NCI-H510A treated with DMSO at 0.1 percent for 48 hours (cell line): Measurements from ENCODE around the gene NEUROG2.
"Not testable (repeated sequence)": the region's sequence is repeated elsewhere in the genome, so short reads cannot be mapped to it uniquely, and the experiment has no call there.

Source experiments
- DNase-seq: peaks from one replicate; lab custom pipeline; 2025; lab: John Stamatoyannopoulos, UW

Gene NEUROG2

DNA sequence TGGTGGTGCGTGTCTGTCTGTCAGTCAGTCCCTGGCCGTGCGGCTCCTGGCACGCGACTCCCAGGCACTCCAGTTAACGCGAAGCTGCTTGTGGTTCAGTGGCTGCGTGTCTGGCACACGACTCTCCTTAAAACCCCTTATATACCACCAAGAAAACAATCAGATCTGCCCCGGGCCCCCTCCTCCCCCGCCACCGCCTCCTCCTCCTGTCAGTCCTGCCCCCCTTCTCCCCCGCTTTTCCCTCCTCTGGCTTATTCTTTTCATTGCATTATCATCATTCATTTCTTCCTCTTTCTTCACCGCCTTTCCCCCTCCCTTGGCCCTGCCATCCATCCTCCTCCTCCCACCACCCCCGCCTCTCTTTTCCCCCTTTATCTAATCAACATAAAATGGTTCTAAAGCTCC lies at the start of gene NEUROG2:
NEUROG2 (minus strand) TSS at position 115 of the 405 bp plus-strand sequence. CDS start 705 bp downstream, outside the sequence.
- DNase-seq: no peak

DNA sequence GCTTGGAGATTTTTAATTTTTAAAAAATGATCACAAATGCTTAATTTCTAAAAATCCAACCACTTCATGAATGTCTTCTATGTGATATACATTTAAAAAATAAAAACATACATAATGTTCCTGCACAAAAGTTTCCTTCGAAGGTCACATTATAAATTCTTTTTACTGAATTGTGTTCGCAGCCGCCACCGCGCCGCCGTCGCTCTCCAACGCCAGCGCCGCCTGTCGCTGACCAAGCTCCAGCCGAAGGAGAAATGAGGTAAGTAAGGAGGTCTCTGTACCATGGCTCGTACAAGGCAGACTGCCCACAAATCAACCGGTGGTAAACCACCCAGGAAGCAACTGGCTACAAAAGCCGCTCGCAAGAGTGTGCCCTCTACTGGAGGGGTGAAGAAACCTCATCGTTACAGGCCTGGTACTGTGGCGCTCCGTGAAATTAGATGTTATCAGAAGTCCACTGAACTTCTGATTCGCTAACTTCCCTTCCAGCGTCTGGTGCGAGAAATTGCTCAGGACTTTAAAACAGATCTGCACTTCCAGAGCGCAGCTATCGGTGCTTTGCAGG lies 48.8 kb upstream of the NEUROG2 start:
- no peak for DNase-seq

DNA sequence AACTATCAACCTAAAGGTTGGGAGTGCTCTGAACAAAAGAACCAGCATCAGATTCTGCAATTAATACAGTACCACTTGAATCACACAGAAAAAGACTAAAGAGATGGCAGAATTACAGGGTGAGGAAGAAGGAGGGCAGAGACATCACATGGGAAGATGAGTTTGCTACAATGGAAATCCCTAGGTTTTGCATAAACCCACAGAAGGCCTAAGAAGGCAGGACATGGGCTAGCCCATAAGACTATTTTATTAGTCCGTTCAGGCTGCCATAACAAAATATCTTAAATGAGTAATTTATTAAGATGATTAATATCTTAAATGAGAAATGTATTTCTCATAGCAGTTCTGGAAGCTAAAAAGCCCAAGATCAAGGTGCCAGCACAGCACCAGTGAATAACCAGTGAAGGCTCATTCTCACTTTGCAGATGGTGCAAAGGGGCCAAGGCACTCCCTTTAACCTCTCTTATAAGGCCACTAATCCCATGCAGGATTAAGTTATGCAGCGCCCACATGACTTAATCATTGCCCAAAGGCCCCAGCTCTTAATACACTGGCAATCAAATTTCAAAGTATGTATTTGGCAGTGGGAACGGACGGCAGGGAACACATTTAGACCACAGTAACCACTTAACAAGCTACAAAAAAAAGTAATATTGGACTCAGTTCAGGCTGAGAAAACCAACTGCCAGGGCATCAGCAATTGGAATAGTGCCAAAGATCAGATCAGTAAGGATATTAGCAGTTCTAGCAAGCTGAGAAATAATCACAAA lies 47.6 kb upstream of the NEUROG2 start:
- no peak for DNase-seq

DNA sequence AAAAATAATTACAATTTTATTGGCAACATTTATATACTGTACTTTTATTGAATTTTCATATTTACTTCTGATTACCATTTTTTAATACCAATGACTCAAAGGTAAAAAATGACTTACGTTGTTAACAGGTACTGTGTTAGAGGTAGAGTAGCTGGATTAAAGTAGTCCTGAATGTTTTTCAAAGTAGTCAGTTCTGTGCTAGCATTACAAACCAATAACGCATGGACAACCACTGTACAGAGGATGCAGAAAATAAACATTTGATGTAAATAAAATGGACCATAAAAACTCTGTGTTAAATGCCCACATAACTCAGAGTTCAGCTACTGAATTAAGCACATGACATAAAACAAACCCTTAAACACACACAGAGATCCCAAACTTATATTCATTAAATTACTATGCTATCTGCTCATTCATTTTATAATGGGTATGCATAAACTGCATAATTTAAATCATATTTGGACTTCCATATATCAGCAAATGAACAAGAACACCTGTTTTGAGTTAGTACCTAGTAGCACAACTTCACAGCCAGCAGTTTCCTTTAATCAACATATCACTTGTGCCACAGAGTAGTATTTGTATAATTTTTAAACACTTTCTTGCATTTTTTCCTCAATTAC lies 46.4 kb upstream of the NEUROG2 start:
- no peak for DNase-seq

DNA sequence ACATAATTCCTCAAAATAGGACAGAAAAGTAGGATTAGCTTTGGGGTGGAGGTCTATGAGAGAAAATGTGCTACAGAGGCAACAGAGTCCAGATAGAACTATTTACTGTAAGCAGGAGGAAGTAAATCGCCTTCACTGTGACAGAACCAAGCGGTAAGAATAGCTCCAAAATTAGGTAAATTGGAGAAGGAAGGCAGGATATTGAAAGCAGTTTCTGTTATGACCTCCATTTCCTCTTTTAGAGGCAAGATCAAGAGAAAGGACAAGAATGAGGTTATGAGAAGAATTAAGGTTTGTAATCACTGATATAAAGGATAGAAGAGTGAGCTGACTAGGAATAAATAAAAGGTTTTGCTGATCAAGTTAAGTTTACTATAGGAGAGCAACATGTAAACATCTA lies 44.1 kb upstream of the NEUROG2 start:
- no peak for DNase-seq

DNA sequence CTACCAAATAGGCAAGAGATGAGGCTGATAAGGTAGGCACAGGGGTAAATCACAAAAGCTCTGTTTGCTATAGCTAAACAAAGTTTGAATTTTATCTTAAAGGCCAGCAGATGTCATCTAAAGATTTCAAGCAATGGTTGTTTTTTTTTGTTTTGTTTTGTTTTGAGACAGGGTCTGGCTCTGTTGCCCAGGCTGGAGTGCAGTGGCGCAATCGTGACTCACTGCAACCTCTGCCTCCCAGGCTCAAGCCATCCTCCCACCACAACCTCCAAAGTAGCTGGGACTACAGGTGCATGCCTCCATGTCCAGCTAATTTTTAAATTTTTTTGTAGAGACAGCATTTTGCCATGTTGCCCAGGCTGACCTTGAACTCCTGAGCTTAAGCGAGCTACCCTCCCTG lies 43.1 kb upstream of the NEUROG2 start:
- DNase-seq: no peak

DNA sequence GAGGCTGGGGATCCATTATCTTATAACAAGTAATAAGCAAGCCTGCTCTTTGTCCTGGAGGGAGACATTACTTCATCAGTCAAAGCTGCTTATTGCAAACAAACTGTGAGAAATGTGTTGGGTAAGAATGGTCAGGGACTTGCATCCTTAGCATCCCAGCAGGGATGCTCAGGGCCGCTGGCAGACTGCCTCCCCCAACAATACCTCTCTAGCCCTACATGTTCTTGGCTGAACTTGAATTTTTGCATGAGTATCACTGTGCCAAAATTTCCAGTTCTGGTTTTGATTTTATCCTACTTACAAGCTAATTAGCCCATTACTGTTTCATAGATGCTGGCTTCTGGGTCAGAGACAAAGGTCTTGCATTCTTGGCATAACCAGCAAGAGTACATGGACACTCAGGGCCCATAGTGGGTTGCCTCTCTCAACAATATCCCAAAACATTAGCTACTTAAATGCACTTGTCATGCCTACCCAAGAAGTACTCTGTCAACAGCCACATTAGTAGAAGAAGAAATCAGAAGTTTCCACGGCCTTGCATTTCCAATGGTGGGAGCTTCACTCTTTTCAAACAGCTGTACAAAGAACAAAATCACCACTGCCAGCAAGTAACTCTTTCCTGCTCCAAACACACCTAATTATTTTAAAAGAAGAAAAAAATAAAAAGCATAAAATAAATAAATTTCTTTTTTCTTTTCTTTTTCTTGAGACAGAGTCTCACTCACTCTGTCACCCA lies 41.9 kb upstream of the NEUROG2 start:
- no peak for DNase-seq

DNA sequence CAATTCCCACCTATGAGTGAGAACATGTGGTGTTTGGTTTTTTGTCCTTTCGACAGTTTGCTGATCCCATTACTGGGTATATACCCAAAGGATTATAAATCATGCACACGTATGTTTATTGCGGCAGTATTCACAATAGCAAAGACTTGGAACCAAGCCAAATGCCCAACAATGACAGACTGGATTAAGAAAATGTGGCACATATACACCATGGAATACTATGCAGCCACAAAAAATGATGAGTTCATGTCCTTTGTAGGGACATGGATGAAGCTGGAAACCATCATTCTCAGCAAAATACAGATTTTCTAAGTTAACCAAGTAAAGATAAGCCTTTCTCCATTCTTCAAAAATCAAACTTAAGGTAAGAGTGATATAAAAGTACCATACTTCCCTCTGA lies 38.3 kb upstream of the NEUROG2 start:
- DNase-seq: not testable (repeated sequence)

DNA sequence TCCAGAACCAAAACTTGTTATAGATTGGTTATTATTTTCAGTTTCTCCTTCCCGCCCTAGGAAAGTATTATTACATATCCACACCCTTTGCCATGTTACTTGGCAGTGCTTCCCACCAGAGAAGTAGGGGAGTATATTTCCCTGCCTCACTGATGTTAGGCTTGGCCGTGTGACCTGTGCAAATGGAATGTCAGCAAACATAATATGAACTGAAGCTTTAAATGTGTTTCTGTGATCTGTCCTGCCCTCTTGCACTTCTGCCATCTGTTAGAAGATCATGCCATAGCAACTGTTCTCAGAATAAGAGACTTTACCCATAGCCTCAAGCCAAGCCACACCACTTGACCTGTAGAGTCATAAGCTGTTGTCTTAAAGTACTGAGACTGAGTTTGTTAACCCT lies 36.7 kb upstream of the NEUROG2 start:
- no peak for DNase-seq

DNA sequence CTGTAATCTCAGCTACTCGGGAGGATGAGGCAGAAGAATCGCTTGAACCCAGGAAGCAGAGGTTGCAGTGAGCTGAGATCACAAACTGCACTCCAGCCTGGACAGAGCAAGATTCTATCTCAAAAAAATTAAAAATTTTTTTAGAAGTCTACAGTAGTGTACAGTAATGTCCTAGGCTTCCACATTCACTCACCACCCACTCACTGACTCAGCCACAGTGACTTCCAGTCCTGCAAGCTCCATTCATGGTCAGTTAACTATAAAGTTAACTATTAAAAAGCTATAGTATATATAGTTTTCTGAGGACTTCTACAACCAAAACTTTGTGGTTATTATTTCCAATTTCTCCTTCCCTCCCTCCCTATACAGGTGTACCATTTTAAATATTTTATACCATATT lies 34.7 kb upstream of the NEUROG2 start:
- DNase-seq: no peak

DNA sequence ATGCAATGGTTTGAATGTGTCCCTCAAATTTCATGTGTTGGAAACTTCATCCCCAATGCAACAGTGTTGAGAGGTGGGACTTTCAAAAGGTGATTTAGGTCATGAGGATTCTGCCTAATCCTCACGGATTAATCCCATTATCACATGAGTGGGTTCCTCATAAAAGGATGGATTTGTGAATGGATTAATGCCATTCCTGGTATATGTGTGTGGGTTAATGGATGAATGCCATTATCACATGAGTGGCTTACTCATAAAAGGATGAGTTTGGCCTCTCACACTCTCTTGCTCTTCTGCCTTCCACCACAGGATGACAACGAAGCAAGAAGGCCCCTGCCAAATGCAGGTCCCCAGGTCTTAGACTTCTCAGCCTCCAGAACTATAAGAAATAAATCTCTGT lies 30.5 kb upstream of the NEUROG2 start:
- DNase-seq: no peak

DNA sequence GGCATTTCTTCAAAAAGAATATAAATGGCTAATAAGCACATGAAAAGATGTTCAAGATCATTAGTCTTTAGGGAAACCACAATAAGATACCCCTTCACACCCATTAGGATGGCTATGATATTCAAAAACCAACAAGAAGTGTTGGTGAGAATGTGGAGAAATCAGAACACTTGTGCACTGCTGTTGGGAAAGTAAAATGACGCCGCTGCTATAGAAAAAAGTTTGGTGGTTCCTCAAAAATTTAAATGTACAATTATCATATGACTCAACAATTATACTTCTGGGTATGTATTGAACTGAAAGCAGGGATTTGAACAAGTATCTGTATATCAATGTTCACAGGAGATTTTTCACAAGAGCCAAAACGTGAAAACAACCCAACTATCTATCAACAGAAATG lies 29.4 kb upstream of the NEUROG2 start:
- DNase-seq: no peak

DNA sequence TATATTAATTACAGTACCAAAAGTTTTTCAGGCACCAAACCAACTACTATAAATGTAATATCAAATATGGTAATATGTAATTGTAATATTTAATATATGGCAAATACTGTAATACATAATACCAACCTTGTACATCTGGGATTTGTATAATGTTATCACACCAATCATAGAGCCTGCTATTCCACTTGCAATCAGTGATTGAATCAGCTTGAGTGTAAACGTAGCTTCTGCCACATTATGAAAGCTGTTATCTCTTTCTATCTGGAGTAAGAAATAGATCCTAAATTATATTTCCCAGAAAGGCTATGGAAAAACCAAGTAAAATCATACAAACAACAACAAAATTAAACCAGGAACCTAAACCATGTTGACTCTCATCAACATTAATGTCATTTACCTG lies 24.7 kb upstream of the NEUROG2 start:
- no peak for DNase-seq

DNA sequence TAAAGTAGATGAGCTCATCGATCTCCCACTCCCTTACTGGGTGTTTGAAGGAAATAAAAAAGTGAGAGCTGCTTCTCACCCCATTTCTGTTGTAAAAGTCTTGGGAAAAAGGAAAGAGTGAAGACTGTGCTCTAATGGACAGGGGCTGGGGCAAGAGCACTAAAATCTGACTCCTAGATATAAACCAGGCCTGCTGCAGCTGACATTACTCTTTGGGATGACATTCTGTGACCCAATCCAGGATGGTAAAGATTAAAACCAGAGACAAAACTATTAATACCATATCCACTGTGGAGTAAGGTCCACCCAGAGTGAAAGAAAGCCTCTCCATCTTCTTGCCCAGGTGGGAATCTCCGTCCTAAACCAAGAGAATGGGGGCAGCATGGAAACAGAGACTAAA lies 20.1 kb upstream of the NEUROG2 start:
- DNase-seq: no peak

DNA sequence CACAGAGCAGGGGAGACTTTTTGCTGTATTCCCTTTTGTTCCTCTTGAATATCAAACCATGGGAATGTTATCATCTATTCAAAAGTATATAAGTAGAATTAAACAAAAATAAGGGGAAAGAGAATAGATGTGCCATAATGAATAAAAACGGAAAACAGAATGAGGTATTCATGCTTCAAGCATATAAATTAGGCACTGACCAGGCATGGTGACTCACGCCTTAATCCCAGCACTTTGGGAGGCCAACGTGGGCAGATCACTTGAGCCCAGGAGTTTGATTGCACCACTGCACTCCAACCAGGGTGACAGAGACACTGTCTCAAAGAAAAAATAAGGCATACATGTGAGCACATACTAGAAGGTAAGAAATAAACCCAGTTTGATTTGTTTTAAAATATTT lies 16.3 kb upstream of the NEUROG2 start:
- DNase-seq: no peak

DNA sequence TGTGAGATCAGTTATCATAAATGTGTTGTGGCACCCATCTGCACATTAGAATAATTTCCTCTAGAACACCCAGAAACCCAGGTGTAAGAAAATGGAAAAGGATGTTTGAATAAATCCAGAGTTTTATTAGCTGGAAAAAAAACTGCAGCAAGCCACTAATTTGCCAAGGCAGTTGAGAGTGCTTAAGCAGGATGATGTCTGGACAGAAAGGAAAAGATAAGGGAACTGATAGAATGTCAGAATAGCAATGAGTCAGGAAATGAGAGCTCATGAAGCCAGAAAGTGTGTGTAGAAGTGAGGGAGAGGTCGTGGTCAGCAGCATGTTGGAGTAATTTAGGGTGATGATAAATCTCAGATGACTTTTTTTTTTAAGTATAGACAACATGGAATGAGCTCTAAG lies 15.2 kb upstream of the NEUROG2 start:
- DNase-seq: no peak

DNA sequence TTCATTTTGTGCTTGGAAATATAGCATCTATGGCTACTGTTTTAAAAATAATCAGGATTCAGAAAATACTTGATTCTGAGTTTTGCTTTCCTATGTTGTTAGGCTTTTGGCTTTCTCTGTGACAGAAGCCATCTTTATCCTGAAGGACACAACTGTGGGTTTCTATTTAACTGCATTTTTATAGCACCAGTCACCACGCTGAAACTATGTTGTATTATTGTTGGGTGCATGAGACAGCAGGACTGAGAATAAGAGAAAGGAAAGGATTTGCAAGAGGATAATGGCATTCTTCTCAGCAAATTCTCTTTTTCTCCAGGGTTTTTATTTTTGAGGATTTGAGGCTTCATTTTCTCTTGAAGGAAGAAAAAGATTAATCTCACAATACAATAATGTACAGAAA lies 10.1 kb upstream of the NEUROG2 start:
- DNase-seq: no peak

DNA sequence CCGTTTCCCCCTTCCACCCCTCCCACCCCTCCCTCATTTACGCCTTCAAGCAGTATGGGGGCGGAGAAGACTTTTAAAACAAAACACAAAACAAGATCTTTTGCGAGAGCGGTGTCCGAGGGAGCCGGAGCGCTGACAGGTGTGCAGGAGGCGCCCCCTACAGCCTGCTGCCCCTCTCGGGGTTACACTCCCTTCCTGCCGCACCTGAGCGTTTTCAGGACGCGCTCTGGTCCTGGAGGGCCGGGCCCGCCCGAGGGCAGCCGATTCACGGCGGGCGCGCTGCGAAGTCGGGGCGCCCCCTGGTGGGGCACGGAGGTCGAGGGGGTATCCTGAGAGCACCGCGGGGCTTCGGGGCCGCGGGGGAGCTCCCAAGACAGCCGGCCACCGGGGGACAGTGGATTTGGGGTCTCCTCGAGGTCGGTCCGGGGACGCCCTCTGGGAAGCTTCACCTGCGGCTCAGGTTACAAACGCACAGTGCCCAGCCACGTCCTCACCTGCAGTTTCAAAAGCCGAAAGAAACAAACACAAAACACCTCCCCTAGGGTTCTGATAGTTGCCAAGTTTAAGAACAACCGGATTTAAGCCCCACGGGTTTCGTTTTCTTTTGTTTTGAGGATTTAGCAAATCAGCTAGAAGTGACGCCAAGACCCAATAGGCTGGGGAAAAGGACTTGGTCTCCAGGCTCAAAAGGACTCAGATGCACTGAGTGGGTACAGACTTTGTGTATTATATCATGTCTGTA lies 8.0 kb upstream of the NEUROG2 start:
- DNase-seq: peak; percentile 69

DNA sequence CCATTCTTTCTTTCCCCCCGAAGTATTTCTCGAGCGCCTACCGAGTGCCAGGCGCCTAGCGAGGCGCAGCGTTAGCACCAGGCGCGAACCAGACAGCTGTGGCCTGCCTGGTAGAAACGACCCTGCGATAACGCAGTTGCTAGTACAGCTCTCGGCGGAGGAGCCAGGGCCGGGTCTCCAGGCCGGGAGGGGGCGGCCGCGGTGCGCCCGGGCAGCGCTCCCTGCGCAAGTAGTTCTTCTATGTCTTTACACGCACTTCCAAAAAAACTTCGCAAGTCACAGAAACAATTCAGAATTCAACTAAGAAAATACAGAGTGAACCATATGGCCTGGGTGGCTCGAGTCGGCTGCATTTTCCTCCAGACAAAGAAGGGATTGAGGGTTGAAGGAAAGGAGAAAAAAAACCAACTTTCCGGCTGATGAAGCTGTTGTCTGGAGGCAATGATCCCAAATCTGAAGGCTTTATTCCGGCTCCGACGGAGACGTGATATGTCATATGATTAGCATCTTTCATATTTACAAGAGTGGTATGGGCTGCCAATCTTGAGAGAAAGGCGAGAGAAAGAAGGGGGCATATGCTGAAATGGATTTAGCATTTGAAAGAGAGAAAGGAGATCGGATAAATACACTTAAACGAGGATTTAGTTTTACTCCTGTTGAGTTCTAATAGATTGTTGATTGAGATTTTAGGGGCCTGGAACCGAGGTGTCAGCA lies 7.2 kb upstream of the NEUROG2 start:
- DNase-seq: no peak

DNA sequence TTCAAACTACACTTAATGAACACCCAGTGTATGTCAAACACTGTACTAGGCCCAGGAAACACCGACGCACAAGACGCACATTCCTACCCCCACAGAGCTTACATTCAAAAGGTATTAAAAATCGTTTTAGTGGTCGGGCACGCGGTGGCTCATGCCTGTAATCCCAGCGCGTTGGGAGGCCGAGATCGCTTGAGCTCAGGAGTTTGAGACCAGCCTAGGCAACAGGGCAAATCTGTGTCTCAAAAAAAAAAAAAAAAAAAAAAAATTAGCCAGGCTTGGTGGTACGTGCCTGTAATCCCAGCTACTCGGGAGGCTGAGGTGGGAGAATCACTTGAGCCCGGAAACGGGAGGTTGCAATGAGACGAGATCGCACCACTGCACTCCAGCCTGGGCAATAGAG lies 6.5 kb upstream of the NEUROG2 start:
- DNase-seq: not testable (repeated sequence)
